NCI-H1417 (cell line): ENCODE data around the gene L3MBTL3.
"Not testable (repeated sequence)": the region's sequence is repeated elsewhere in the genome, so short reads cannot be mapped to it uniquely, and the experiment has no call there.

ENCODE experiments used
- DNase-seq, 3 experiments: peaks; one replicate each; lab custom pipeline; 2025; lab: John Stamatoyannopoulos, UW

The L3MBTL3 gene

GRCh38 chr6:130076512-130076911 is 58.1 kb downstream of the L3MBTL3 start:
- DNase-seq = no peak

GRCh38 chr6:130090796-130091195 is 72.4 kb downstream of the L3MBTL3 start:
- no peak for DNase-seq

- DNase-seq = no peak
Observed at GRCh38 chr6:130093546-130093945, 75.2 kb downstream of the L3MBTL3 start.

GRCh38 chr6:130098317-130098716 is 79.9 kb downstream of the L3MBTL3 start:
- peak; percentile 6 to 68 (median 48) for DNase-seq

GRCh38 chr6:130099119-130099518 is 80.7 kb downstream of the L3MBTL3 start:
- no peak for DNase-seq

- DNase-seq = no peak
Observed at GRCh38 chr6:130105996-130106704, 87.8 kb downstream of the L3MBTL3 start.

GRCh38 chr6:130107710-130108109 is 89.3 kb downstream of the L3MBTL3 start:
- DNase-seq = no peak

- DNase-seq = no peak
Observed at GRCh38 chr6:130111031-130111430, 92.7 kb downstream of the L3MBTL3 start.

GRCh38 chr6:130113201-130113710 is 94.9 kb downstream of the L3MBTL3 start:
- DNase-seq = no peak

GRCh38 chr6:130115036-130115435 is 96.7 kb downstream of the L3MBTL3 start:
- no peak for DNase-seq

GRCh38 chr6:130116273-130116672 is 97.9 kb downstream of the L3MBTL3 start:
- DNase-seq = no peak

GRCh38 chr6:130117187-130117701 is 98.9 kb downstream of the L3MBTL3 start:
- DNase-seq = not testable (repeated sequence)

GRCh38 chr6:130118236-130118635 is 99.9 kb downstream of the L3MBTL3 start:
- DNase-seq = no peak

GRCh38 chr6:130119211-130119610 is 100.8 kb downstream of the L3MBTL3 start:
- no peak for DNase-seq

GRCh38 chr6:130120731-130121130 is 102.3 kb downstream of the L3MBTL3 start:
- no peak for DNase-seq

GRCh38 chr6:130122243-130122642 is 103.9 kb downstream of the L3MBTL3 start:
- no peak for DNase-seq

GRCh38 chr6:130127195-130127594 is 108.8 kb downstream of the L3MBTL3 start:
- no peak for DNase-seq

- DNase-seq = no peak
Observed at GRCh38 chr6:130128326-130128725, 109.9 kb downstream of the L3MBTL3 start.

GRCh38 chr6:130129762-130130246 is 111.4 kb downstream of the L3MBTL3 start:
- DNase-seq = no peak

- DNase-seq = no peak
Observed at GRCh38 chr6:130132286-130132701, 113.9 kb downstream of the L3MBTL3 start.

GRCh38 chr6:130134582-130134981 is 116.2 kb downstream of the L3MBTL3 start:
- DNase-seq = no peak

GRCh38 chr6:130136798-130137197 is 118.4 kb downstream of the L3MBTL3 start:
- DNase-seq = no peak

- no peak for DNase-seq
Observed at GRCh38 chr6:130138116-130138908, 119.9 kb downstream of the L3MBTL3 start.
